ENCODE data around the gene GUCY1A1. TPM values are rescaled to one million over a fixed set of nuclear protein-coding genes. Genes with fewer than 3 reads are reported as not detected.

The GUCY1A1 gene
- total RNA-seq, 1 experiment from 2014 or later, result 23.6 TPM

GRCh38 chr4:155668707-155669220, 2.1 kb downstream of the GUCY1A1 start:
- Mint-ChIP-seq H3K9me3 (ENCODE audit: low read depth, unreplicated experiment) (no peaks in the 10 kb centered on the region), H3K4me1 (ENCODE audit: low read depth, unreplicated experiment) (peaks cover 45% of the 10 kb centered on the region), H3K4me3 (ENCODE audit: low read depth, unreplicated experiment) (peak overlapping the region; percentile 85), H3K36me3 (ENCODE audit: insufficient read depth, unreplicated experiment) (peaks cover 34% of the 10 kb centered on the region), H3K27me3 (ENCODE audit: unreplicated experiment) (no peaks in the 10 kb centered on the region), H3K27ac (ENCODE audit: unreplicated experiment) (no peak overlapping the region)
- intact Hi-C loops (cut with micrococcal nuclease; ENCODE audit: unreplicated experiment), result loop anchor here (5.0 kb wide), 1 partner anchor 94 kb away; no protein-coding TSS in a partner anchor
- DNase-seq, result no peak
- BruUV-seq (replicated peaks), result TSS peak; percentile 43
- CTCF ChIA-PET, result no interaction called here
- TF ChIP-seq CTCF (IDR thresholded peaks at IDR 0.05; ENCODE audit: unreplicated experiment), result no peak

GRCh38 chr4:155672342-155672741, 5.7 kb downstream of the GUCY1A1 start:
- no peak overlapping the region for H3K4me3 Mint-ChIP-seq (ENCODE audit: low read depth, unreplicated experiment)
- H3K27me3 Mint-ChIP-seq (ENCODE audit: unreplicated experiment), result no peaks in the 10 kb centered on the region
- CTCF ChIA-PET, result no interaction called here
- H3K36me3 Mint-ChIP-seq (ENCODE audit: insufficient read depth, unreplicated experiment), result peaks cover 25% of the 10 kb centered on the region
- no peaks in the 10 kb centered on the region for H3K9me3 Mint-ChIP-seq (ENCODE audit: low read depth, unreplicated experiment)
- H3K4me1 Mint-ChIP-seq (ENCODE audit: low read depth, unreplicated experiment), result peaks cover 55% of the 10 kb centered on the region
- DNase-seq, result no peak
- no peak for TF ChIP-seq CTCF (IDR thresholded peaks at IDR 0.05; ENCODE audit: unreplicated experiment)
- no peak overlapping the region for H3K27ac Mint-ChIP-seq (ENCODE audit: unreplicated experiment)
- no TSS peak for BruUV-seq (replicated peaks)
- intact Hi-C loops (cut with micrococcal nuclease; ENCODE audit: unreplicated experiment), result no loop called here

GRCh38 chr4:155673453-155673979, 6.9 kb downstream of the GUCY1A1 start:
- Mint-ChIP-seq H3K36me3 (ENCODE audit: insufficient read depth, unreplicated experiment) (peaks cover 13% of the 10 kb centered on the region), H3K4me1 (ENCODE audit: low read depth, unreplicated experiment) (peaks cover 55% of the 10 kb centered on the region), H3K27ac (ENCODE audit: unreplicated experiment) (no peak overlapping the region), H3K9me3 (ENCODE audit: low read depth, unreplicated experiment) (no peaks in the 10 kb centered on the region), H3K27me3 (ENCODE audit: unreplicated experiment) (no peaks in the 10 kb centered on the region), H3K4me3 (ENCODE audit: low read depth, unreplicated experiment) (no peak overlapping the region)
- no peak for TF ChIP-seq CTCF (IDR thresholded peaks at IDR 0.05; ENCODE audit: unreplicated experiment)
- CTCF ChIA-PET, result no interaction called here
- intact Hi-C loops (cut with micrococcal nuclease; ENCODE audit: unreplicated experiment), result no loop called here
- no TSS peak for BruUV-seq (replicated peaks)
- DNase-seq, result no peak

- Mint-ChIP-seq H3K36me3 (ENCODE audit: insufficient read depth, unreplicated experiment) (peaks cover 10% of the 10 kb centered on the region), H3K27ac (ENCODE audit: unreplicated experiment) (no peak overlapping the region), H3K4me3 (ENCODE audit: low read depth, unreplicated experiment) (no peak overlapping the region), H3K9me3 (ENCODE audit: low read depth, unreplicated experiment) (no peaks in the 10 kb centered on the region), H3K27me3 (ENCODE audit: unreplicated experiment) (no peaks in the 10 kb centered on the region), H3K4me1 (ENCODE audit: low read depth, unreplicated experiment) (peaks cover 55% of the 10 kb centered on the region)
- DNase-seq, result no peak
- intact Hi-C loops (cut with micrococcal nuclease; ENCODE audit: unreplicated experiment), result loop anchor here (5.0 kb wide), 1 partner anchor 232 kb away; no protein-coding TSS in a partner anchor
- CTCF ChIA-PET, result no interaction called here
- no TSS peak for BruUV-seq (replicated peaks)
- no peak for TF ChIP-seq CTCF (IDR thresholded peaks at IDR 0.05; ENCODE audit: unreplicated experiment)
Observed at GRCh38 chr4:155674669-155675071, 8.0 kb downstream of the GUCY1A1 start.

All from Calu3 (cell line).